HL-60 (cell line): ENCODE measurements around the gene PKP4.

Source experiments
- DNase-seq, 2 experiments: peaks; one replicate each; pipeline ENCODE4 v3.0.0-alpha.2; 2010 to 2020; ENCODE audit warnings: low read depth in 1 of 2, low spot score in 1 of 2
- H3K27ac ChIP-seq: fragments of 250-450 bp; sonication (Bioruptor Pico); replicated peaks from 2 replicates; pipeline ENCODE4 v1.5.1; 2020; ENCODE audit warnings: mild to moderate bottlenecking, moderate library complexity
- H3K27me3 ChIP-seq: fragments of 250-450 bp; sonication (Bioruptor Pico); 2 replicates; pipeline ENCODE4 v1.5.1; 2021; ENCODE audit warnings: mild to moderate bottlenecking, moderate library complexity; ENCODE audit not compliant: insufficient read depth, poor library complexity, severe bottlenecking
- H3K4me3 ChIP-seq: replicated peaks from 2 replicates; pipeline ENCODE4 v1.5.1; 2011; ENCODE audit warnings: mild to moderate bottlenecking, control low read depth, low read length; ENCODE audit not compliant: insufficient read depth
- GABPA ChIP-seq: IDR thresholded peaks from 2 replicates; pipeline ENCODE4 v1.6.1; 2012; ENCODE audit warnings: low read depth
- POLR2AphosphoS5 ChIP-seq: IDR thresholded peaks from 2 replicates; pipeline ENCODE4 v1.6.1; 2012; ENCODE audit warnings: low read depth
- SPI1 ChIP-seq: IDR thresholded peaks from 2 replicates; pipeline ENCODE4 v1.6.1; 2012; ENCODE audit warnings: low read depth, mild to moderate bottlenecking, borderline replicate concordance
- long read RNA-seq: library from polyadenylated mRNA; unstranded; transcript quantifications from one replicate; pipeline ENCODE4 v2.0.0, GENCODE V29; 2020
- TF ChIP-seq, protein P1 (sequence below): IDR thresholded peaks from one replicate; pipeline ENCODE4 v1.5.1; 2011; ENCODE audit warnings: low read length, control low read depth, inconsistent platforms; ENCODE audit not compliant: insufficient read depth
- TF ChIP-seq, protein P2 (sequence below): IDR thresholded peaks from 2 replicates; pipeline ENCODE4 v1.6.1; 2012; ENCODE audit warnings: low read depth; ENCODE audit not compliant: insufficient replicate concordance

PKP4 gene, protein sequence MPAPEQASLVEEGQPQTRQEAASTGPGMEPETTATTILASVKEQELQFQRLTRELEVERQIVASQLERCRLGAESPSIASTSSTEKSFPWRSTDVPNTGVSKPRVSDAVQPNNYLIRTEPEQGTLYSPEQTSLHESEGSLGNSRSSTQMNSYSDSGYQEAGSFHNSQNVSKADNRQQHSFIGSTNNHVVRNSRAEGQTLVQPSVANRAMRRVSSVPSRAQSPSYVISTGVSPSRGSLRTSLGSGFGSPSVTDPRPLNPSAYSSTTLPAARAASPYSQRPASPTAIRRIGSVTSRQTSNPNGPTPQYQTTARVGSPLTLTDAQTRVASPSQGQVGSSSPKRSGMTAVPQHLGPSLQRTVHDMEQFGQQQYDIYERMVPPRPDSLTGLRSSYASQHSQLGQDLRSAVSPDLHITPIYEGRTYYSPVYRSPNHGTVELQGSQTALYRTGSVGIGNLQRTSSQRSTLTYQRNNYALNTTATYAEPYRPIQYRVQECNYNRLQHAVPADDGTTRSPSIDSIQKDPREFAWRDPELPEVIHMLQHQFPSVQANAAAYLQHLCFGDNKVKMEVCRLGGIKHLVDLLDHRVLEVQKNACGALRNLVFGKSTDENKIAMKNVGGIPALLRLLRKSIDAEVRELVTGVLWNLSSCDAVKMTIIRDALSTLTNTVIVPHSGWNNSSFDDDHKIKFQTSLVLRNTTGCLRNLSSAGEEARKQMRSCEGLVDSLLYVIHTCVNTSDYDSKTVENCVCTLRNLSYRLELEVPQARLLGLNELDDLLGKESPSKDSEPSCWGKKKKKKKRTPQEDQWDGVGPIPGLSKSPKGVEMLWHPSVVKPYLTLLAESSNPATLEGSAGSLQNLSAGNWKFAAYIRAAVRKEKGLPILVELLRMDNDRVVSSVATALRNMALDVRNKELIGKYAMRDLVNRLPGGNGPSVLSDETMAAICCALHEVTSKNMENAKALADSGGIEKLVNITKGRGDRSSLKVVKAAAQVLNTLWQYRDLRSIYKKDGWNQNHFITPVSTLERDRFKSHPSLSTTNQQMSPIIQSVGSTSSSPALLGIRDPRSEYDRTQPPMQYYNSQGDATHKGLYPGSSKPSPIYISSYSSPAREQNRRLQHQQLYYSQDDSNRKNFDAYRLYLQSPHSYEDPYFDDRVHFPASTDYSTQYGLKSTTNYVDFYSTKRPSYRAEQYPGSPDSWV
- long read RNA-seq, partial matches to known transcripts, result 27 of 42 reads
- long read RNA-seq, other reads (novel, unspliced or antisense), result 15 of 42 reads

DNA sequence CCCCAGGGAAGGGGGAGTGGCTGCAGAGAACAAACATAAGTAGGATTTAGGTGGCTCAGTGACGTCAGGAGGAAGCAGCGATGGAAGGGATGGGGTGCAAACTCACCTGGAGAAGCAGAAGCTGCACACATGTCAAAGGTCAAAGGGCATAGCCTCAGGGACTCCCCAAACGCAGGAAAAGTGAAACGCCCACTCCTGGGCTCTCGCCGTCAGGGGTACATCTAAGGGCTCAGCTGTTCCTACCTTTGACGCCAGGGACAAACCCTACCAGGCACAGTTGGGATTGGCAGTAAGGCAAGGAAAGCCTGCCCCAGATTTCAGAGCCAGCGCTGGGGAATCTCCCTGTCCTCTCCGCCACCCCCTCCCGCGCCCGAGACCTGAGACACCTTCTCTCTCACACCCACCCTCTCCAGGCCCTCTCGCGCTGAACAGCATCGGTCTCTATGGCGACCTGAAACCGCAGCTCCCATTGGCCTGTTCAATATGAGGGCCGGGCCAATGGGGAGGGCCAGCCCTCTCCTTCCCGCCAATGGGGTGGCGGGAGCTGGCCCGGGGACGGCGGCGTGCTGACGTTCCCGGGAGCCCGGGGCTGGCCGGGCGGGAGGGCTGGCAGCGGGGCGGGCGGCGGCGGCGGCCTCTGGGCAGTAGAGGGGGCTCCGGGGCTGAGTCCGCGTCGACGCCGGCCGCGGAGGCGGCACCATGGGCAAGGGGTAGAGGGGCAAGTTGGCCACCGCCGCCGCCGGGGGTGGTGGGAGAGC lies at the start of gene PKP4, which contains the start of gene CCDC148:
Gene PKP4, plus strand, starts transcription at position 644 of the 758 bp plus-strand sequence. CDS start 76,233 bp downstream, outside the sequence.
Gene CCDC148, minus strand, starts transcription at position 445 of the 758 bp plus-strand sequence. Its CDS starts 314 bp downstream, at position 131.
- TF ChIP-seq, protein P1, sequence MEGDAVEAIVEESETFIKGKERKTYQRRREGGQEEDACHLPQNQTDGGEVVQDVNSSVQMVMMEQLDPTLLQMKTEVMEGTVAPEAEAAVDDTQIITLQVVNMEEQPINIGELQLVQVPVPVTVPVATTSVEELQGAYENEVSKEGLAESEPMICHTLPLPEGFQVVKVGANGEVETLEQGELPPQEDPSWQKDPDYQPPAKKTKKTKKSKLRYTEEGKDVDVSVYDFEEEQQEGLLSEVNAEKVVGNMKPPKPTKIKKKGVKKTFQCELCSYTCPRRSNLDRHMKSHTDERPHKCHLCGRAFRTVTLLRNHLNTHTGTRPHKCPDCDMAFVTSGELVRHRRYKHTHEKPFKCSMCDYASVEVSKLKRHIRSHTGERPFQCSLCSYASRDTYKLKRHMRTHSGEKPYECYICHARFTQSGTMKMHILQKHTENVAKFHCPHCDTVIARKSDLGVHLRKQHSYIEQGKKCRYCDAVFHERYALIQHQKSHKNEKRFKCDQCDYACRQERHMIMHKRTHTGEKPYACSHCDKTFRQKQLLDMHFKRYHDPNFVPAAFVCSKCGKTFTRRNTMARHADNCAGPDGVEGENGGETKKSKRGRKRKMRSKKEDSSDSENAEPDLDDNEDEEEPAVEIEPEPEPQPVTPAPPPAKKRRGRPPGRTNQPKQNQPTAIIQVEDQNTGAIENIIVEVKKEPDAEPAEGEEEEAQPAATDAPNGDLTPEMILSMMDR, result no peak
- peak; percentile 32 for TF ChIP-seq POLR2AphosphoS5
- TF ChIP-seq, protein P2, sequence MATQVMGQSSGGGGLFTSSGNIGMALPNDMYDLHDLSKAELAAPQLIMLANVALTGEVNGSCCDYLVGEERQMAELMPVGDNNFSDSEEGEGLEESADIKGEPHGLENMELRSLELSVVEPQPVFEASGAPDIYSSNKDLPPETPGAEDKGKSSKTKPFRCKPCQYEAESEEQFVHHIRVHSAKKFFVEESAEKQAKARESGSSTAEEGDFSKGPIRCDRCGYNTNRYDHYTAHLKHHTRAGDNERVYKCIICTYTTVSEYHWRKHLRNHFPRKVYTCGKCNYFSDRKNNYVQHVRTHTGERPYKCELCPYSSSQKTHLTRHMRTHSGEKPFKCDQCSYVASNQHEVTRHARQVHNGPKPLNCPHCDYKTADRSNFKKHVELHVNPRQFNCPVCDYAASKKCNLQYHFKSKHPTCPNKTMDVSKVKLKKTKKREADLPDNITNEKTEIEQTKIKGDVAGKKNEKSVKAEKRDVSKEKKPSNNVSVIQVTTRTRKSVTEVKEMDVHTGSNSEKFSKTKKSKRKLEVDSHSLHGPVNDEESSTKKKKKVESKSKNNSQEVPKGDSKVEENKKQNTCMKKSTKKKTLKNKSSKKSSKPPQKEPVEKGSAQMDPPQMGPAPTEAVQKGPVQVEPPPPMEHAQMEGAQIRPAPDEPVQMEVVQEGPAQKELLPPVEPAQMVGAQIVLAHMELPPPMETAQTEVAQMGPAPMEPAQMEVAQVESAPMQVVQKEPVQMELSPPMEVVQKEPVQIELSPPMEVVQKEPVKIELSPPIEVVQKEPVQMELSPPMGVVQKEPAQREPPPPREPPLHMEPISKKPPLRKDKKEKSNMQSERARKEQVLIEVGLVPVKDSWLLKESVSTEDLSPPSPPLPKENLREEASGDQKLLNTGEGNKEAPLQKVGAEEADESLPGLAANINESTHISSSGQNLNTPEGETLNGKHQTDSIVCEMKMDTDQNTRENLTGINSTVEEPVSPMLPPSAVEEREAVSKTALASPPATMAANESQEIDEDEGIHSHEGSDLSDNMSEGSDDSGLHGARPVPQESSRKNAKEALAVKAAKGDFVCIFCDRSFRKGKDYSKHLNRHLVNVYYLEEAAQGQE, result no peak
- peak; percentile 64 to 88 for DNase-seq
- Histone ChIP-seq H3K27ac (peak within 1 kb of the TSS; percentile 84), H3K4me3 (peak within 1 kb of the TSS; percentile 89), H3K27me3 (peaks cover 8% of the 10 kb centered on the region)

DNA sequence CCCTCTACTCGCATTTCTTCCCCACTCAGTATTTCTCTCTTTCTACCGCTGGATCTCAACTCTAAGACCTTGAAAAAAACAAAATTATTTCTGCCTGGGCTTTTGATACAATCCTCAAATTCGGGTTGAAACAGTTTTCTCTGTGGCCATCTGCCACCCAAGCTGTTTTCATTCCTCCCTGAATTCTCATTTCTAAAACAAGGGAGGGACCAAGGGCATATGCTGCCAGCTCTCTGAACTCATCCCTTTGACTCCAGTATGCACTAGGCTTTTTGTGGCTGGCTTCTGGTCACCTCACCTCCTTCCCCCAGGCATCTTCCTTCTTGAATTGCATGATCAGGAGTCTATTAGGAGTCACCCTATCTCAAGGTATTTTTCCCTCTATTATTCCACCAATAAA lies 49.7 kb upstream of the PKP4 start:
- H3K27ac ChIP-seq, result no peak overlapping the region
- no peak for DNase-seq
- no peak for TF ChIP-seq POLR2AphosphoS5
- TF ChIP-seq, protein P2, result no peak
- TF ChIP-seq, protein P1, result no peak
- no peaks in the 10 kb centered on the region for H3K27me3 ChIP-seq
- H3K4me3 ChIP-seq, result no peak overlapping the region

DNA sequence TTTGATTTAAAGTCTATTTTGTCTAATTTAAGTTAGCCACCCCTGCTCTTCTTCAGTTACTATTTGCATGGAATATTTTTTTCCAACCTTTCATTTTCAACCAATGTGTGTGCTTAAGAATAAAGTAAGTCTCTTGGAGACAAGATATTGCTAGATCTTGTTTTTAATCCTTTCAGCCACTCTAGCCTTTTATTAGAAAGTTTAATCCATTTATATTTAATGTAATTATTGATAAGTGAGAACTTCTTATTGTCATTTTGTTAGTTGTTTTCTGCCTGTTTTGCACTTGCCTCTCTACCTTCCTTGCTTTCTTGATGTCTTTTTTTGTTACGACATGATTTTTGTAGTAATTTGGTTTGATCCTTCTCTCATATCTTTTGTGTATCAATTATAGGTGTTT lies 46.6 kb upstream of the PKP4 start:
- TF ChIP-seq POLR2AphosphoS5 (no peak), SPI1 (no peak), GABPA (no peak)
- TF ChIP-seq, protein P2, result no peak
- TF ChIP-seq, protein P1, result no peak
- Histone ChIP-seq H3K4me3 (no peak overlapping the region), H3K27ac (no peak overlapping the region), H3K27me3 (no peaks in the 10 kb centered on the region)
- DNase-seq, result no peak
